ACHN (cell line): ENCODE results near the gene CCDC12.
A peak's percentile ranks its signal among the peaks of the same experiment; 100 is the strongest.

ENCODE experiments used
- DNase-seq: peaks from one replicate; pipeline ENCODE4 v3.0.0-alpha.2; 2015
- in situ Hi-C: cut with HindIII; loops from 2 replicates; pipeline ENCODE4 v1.10.0; 2017; ENCODE audit warnings: low sequenced_read_pairs, low pct_ligation_motif_present, low pct_unique_long_range_greater_than_20kb

Gene CCDC12

DNA sequence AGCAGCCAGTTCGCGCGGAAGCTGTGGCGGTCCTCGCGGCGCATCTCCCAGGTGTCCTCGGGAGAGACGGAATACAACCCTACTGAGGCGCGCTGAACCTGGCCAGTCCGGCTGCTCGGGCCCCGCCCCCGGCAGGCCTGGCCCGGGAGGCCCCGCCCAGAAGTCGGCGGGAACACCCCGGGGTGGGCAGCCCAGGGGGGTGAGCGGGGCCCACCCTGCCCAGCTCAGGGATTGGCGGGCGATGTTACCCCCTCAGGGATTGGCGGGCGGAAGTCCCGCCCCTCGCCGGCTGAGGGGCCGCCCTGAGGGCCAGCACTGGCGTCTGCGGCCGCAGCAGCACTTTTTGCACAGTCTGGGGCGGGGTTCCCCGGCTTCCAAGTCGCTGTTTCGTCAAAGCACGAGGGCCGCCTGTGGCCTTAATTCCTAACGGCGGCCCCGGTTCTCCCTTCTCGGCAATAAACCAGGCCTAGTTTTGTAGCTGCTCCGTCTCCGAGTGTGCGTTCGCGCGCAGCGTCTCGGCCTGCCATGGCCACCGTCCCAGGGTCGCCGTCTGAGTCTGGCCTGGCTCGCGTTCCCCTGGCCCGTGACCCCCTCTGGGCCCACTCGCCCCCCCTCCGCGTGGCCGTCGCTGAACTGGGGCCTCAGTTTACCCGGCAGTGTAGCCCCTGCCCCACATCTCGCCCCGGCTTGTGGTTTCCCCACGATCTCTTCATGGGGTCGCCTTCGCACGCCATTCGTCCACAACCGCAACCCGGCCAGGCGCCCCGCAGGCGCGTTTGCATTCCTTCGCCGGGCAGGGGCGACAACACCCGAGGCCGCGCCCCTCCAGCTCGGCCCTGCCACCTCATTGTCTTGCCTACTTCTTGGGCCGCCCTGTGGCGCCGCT is 32.9 kb upstream of the CCDC12 start:
- in situ Hi-C loops, result no loop called here

DNA sequence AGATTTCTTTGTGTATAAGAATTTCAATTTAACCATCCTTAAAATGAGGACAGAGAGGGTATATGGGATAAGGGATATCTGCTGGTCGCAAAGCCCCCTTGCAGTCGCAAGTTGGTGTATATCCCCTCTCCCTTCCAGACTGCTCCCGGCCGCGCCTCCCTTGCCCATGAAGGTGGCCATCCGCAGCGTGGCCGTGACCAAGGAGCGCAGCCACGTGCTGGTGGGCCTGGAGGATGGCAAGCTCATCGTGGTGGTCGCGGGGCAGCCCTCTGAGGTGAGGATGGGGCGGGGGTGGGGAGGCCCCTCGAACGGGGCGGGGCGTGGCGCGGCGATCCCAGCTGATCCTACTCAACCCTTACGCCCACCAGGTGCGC is 32.3 kb upstream of the CCDC12 start:
- DNase-seq, result no peak
- in situ Hi-C loops, result no loop called here

More for the DNA sequence above, 32.9 kb upstream of the CCDC12 start:
- peak; percentile 83 for DNase-seq

DNA sequence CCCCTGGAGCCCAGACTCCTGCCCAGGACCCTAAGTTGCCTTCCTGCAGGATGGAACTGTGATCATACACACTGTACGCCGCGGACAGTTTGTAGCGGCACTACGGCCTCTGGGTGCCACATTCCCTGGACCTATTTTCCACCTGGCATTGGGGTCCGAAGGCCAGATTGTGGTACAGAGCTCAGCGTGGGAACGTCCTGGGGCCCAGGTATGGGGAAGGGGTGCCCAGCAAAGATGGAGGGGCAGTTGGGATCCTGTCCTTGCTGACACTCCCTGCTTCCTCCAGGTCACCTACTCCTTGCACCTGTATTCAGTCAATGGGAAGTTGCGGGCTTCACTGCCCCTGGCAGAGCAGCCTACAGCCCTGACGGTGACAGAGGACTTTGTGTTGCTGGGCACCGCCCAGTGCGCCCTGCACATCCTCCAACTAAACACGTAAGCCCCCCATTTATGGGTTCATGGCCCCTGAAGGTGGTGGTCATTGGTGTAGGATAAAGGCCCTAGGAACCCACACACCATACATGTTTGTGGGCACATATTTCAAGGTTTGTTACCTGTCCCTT is 31.8 kb upstream of the CCDC12 start:
- in situ Hi-C loops, result no loop called here
- DNase-seq, result no peak

DNA sequence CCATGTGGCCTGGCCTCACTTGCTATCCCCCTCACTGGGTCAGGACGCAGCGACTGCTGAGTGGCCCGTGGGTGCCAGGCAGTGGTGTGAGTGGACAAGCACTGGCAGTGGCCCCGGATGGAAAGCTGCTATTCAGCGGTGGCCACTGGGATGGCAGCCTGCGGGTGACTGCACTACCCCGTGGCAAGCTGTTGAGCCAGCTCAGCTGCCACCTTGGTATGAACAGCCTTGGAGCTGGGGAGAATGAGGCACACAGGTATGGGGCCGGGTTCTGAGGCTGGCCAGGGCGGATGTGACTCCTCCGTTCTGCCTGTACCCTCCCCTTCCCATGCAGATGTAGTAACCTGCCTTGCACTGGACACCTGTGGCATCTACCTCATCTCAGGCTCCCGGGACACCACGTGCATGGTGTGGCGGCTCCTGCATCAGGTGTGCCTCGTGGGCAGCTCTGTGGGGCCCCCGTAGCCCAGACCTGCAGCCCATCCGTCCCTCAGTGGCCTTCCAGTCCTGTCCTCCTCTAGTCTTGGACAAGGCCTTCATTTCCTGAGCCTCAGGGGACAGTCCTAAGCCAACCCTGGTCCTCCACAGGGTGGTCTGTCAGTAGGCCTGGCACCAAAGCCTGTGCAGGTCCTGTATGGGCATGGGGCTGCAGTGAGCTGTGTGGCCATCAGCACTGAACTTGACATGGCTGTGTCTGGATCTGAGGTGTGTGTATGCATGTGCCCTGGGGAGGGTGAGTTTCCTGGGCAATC is 31.1 kb upstream of the CCDC12 start:
- in situ Hi-C loops, result no loop called here
- DNase-seq, result no peak

DNA sequence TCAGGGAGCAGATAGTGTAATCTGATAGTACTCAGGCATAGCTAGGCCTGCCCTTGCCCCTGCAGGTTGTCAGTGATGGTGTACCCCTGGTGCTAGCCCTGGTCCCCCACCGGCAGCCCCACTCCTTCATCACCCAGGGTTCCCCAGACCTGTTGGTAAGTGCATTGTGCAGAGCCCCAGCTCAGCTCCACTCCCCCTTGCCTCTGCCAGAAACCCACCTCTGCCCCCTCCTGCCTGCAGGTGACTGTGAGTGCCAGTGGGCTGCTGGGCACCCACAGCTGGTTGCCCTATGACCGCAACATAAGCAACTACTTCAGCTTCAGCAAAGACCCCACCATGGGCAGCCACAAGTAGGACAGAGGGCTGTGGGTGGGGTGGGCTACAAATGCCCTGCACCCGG is 30.5 kb upstream of the CCDC12 start:
- in situ Hi-C loops, result no loop called here

DNA sequence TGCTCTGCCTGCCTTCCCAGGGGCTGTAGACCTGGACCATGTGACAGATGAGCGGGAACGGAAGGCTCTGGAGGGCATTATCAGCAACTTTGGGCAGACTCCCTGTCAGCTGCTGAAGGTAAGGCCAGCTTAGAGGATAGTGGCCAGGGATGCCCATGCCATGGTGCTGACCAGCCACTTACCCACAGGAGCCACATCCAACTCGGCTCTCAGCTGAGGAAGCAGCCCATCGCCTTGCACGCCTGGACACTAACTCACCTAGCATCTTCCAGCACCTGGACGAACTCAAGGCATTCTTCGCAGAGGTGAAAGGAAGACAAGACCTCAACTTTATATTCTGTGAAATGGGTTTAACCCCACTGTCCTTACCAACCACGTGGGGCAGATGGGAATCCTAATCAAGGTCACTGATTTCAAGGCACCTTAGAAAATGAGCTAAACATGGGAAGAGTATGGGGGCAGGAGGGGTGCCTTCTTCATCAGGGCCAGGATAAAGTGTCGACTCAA is 29.7 kb upstream of the CCDC12 start:
- DNase-seq, result no peak
- in situ Hi-C loops, result no loop called here

More for the DNA sequence above, 30.5 kb upstream of the CCDC12 start:
- DNase-seq, result no peak

DNA sequence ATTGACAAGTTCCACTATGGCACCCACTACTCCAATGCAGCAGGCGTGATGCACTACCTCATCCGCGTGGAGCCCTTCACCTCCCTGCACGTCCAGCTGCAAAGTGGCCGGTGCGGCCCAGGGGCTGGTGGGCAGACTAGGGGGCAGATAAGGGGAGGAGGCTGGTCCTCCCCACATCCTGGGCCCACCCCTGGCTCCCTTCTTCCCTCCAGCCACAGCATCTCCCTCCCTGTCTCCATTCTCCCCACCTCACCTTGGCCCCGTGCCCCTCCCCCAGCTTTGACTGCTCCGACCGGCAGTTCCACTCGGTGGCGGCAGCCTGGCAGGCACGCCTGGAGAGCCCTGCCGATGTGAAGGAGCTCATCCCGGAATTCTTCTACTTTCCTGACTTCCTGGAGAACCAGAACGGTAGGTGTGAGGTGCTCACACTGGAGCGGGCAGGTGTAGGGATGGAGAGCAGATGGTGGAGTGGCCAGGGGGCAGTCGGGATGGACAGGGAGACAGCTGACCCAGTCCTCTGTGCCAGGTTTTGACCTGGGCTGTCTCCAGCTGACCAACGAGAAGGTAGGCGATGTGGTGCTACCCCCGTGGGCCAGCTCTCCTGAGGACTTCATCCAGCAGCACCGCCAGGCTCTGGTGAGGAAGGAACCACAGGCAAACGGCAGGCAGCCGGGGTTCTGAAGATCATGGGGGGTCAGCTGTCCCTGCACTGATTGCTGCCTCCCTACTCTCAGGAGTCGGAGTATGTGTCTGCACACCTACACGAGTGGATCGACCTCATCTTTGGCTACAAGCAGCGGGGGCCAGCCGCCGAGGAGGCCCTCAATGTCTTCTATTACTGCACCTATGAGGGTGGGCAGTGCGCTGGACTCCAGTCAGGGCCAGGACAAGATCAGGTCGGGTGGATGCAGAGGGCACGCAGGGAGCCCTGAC is 28.9 kb upstream of the CCDC12 start:
- in situ Hi-C loops, result no loop called here
- no peak for DNase-seq

DNA sequence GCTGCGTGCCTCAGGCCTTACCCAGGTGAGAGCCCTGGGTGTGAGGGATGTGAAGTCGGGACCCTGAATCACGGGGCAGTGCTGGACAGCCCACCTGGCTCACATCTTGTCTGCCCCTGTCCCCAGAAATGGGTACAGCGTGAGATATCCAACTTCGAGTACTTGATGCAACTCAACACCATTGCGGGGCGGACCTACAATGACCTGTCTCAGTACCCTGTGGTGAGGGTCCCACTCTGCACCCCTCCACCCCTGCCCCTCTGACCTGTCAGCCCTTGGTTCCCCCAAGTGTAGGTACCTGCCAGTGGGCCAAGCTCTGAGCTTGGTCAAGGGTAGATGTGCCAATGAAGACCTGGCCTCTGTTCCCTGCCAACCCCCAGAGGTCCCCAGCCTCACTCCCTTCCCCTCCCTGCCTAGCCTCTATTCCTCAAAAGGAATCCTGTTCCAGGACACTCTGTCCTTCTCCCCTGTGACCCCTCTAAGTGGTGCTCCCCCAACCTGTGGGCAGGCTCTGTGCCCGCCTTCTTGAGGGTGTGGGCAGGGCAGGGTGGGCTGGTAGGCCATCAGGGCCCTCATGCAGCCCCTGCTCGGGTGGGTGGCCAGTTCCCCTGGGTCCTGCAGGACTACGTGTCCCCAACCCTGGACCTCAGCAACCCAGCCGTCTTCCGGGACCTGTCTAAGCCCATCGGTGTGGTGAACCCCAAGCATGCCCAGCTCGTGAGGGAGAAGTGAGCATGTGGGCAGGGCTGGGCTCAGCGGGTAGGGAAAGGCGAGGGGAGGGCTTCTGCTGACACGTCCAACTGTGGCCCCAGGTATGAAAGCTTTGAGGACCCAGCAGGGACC is 28.0 kb upstream of the CCDC12 start:
- in situ Hi-C loops, result no loop called here
- DNase-seq, result no peak

DNA sequence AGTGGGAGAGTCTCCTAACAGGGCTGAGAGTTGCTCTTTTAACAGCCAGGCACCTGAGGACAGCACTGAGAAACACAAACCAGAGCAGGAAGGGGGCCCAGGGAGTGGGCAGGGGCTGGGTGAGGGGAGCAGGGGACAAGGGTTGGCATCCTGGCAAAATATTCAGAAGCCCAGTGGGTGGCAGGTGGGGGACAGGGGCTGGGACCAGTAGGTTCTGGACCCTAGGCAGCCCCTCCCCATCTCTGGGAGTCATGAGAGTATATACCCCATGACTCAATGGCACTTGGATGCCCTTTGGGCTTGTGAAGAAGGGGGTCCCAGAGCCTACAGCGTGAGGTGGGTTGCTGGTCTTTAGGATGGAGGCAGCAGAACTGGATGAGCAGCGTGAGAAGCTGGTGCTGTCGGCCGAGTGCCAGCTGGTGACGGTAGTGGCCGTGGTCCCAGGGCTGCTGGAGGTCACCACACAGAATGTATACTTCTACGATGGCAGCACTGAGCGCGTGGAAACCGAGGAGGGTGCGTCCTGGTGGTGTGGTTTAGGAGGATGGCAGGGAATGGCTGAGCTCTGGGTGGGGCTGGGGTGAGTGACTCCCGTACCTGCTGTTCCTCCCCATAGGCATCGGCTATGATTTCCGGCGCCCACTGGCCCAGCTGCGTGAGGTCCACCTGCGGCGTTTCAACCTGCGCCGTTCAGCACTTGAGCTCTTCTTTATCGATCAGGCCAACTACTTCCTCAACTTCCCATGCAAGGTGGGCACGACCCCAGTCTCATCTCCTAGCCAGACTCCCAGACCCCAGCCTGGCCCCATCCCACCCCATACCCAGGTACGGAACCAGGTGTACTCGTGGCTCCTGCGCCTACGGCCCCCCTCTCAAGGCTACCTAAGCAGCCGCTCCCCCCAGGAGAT is 27.2 kb upstream of the CCDC12 start:
- in situ Hi-C loops, result no loop called here
- DNase-seq, result no peak

DNA sequence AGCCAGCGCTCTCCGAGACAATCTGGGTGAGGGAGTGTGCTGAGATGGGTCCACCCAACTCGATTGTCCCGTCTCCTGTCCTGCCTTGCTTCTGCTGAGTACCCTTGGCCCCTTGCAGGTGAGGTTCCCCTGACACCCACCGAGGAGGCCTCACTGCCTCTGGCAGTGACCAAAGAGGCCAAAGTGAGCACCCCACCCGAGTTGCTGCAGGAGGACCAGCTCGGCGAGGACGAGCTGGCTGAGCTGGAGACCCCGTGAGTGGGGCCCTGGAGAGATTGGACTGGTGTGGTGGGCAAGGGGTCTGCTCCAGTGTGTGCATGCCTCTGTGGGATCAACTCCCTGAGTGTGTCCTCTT is 26.5 kb upstream of the CCDC12 start:
- DNase-seq, result no peak

DNA sequence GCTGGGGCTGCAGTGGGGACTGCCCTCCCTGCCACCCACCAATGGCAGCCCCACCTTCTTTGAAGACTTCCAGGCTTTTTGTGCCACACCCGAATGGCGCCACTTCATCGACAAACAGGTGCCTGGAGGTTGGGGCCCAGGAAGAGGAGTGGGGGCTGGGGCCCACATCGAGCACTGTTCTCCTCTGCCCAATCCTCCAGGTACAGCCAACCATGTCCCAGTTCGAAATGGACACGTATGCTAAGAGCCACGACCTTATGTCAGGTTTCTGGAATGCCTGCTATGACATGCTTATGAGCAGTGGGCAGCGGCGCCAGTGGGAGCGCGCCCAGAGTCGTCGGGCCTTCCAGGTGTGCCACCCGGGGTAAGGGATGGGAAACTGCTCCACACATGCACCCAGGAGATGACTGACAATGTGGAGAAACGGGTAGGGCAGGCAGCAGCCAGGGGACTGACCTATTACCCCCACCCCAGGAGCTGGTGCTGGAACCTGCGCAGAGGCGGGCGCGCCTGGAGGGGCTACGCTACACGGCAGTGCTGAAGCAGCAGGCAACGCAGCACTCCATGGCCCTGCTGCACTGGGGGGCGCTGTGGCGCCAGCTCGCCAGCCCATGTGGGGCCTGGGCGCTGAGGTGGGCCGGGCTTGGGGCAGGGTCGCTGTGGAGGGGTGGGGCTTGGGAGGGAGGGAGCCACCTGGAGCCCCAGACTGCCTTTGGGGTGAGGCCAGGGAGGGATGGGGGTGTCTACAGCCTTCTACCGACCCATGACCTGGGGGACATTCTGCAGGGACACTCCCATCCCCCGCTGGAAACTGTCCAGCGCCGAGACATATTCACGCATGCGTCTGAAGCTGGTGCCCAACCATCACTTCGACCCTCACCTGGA is 25.9 kb upstream of the CCDC12 start:
- no peak for DNase-seq
- in situ Hi-C loops, result no loop called here

More for the DNA sequence above, 26.5 kb upstream of the CCDC12 start:
- in situ Hi-C loops, result no loop called here

DNA sequence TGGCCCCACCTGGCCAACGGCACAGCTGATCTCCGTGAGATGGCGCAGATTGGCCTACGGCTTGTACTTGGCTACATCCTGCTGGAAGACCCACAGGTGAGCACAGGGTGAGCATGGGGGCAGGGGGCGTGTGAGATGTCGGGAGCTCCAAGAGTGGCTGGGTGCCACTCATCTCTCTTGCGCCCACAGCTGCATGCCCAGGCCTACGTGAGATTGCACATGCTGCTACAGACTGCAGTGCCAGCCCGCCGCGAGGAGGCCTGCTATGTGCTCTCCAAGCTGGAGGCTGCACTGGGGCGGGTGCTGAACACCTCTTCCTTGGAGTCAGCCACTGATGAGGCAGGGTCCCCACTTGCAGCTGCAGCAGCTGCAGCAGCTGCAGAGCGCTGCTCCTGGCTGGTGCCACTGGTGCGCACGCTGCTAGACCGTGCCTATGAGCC is 25.2 kb upstream of the CCDC12 start:
- DNase-seq, result no peak
- in situ Hi-C loops, result no loop called here

DNA sequence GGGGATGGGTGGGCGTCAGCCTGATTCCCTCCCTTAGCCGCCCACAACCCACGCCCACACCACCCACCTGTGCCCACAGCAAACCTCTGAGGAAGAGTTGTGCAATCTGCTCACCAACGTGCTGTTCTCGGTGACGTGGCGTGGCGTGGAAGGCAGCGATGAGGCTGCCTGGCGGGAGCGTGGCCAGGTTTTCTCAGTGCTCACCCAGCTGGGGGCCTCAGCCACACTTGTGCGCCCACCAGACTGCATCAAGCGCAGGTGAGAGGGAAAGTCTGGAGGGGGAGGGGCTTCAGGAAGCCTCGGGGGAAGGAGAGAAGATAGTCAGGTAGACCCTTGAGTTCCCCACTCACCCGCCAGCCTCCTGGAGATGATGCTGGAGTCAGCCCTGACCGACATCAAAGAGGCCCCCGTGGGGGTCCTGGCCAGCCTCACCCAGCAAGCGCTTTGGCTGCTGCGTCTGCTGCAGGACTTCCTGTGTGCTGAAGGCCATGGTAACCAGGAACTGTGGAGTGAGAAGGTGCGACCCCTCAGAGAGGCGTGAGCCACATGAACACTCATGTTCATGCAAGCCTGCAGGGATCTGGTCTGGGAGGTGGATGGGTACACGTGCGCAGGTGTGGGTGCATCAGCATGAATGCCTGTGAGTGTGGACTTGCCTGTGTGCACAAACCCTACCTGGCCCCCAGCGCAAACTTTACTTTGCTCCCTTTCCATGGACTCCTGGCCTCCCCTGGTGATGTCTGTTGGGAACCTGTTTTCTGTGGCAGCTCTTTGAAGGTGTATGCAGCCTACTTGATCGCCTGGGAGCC is 24.6 kb upstream of the CCDC12 start:
- in situ Hi-C loops, result no loop called here
- DNase-seq, result no peak

DNA sequence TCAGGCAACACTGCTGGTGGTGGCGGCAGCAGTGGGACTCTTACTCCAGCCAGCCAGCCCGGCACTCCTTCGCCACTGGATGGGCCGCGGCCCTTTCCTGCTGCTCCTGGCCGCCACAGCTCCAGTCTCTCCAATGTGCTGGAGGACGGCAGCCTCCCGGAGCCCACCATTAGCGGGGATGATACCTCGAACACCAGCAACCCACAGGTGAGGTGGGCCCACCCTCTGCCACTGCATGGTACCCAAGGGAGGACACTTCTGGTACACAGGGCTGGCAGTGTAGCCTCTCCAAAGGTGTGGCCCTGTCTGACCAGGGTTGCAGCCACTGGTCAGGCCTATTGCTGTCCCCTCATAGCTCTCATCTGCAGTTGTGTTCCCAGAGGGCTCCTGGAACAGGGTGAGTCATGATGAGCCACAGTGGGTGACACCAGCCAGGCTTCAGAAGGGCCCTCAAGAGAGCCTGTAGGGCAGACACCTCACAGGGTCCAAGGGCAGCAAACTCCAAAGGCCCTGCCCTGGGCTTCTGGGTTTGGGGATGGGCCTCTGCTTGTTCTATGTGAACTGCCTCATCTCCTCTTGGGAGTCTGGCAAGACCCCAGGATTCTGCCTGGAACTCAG is 23.8 kb upstream of the CCDC12 start:
- in situ Hi-C loops, result no loop called here
- DNase-seq, result no peak
